C4-2B (cell line): ENCODE results near the gene P2RX5.

Experiments
- CTCF ChIP-seq: fragments of 450-650 bp; conservative IDR thresholded peaks from 2 replicates; pipeline ENCODE4 v1.5.1; 2017; ENCODE audit warnings: mild to moderate bottlenecking
- ZFX ChIP-seq: fragments of 450-650 bp; IDR thresholded peaks from 2 replicates; pipeline ENCODE4 v1.6.1; 2017

DNA sequence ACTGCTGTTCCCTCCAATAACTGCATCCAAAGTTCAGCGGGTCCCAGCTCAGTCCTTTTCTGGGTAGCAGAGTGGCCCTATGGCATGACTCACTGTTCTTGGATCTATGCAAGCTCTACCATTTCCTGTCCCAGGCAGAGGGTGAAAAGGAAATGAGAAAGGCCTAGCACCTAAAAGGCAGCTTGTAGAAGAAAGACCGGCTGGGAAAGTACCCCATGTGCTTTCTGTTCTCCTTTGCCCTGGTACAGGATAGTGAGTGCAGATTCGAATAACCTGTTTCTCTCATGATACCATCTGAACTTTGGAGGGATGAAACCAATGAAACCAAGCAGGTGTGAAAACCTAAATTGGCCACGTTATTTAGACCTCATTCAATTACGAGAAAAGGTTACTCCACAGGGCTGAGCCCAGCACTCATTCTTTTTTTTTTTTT is 15.0 kb upstream of the P2RX5 start:
- no peak for TF ChIP-seq CTCF
- TF ChIP-seq ZFX, result no peak
